H1 (cell line): ENCODE results near the gene G6PC3. TPM values are rescaled to one million over a fixed set of nuclear protein-coding genes. Genes with fewer than 3 reads are reported as not detected.

Source experiments
- CTCF ChIA-PET: fragments of 300-600 bp; sonication (Branson Sonifier 250); formaldehyde crosslinking; loops from one replicate; lab custom pipeline; 2021; ENCODE audit not compliant: partially characterized antibody; lab: Charles Lee
- POLR2A ChIA-PET: fragments of 300-600 bp; sonication (Branson Sonifier 250); formaldehyde crosslinking; loops from one replicate; lab custom pipeline; 2021; ENCODE audit warnings: inconsistent platforms; ENCODE audit not compliant: partially characterized antibody; lab: Charles Lee
- DNase-seq, 2 experiments: peaks; one replicate each; pipeline versions ENCODE4 v3.0.0 to v3.0.0-alpha.2; 2010 to 2022; ENCODE audit warnings: low spot score in 2 of 2, low read depth in 1 of 2, mixed read lengths in 1 of 2
- FAIRE-seq: peaks from 2 replicates; lab custom pipeline; 2011; peaks lifted over from hg19 to GRCh38; lab: Jason Lieb, UNC
- H2AFZ ChIP-seq: 2 replicates; pipeline ENCODE4 v1.8.1; 2012; ENCODE audit warnings: low read length, inconsistent platforms
- H2AK5ac ChIP-seq: 2 replicates; pipeline ENCODE4 v1.6.1; 2013; ENCODE audit warnings: low read depth, low read length
- H2BK120ac ChIP-seq: replicated peaks from 2 replicates; pipeline ENCODE3; 2013; ENCODE audit warnings: low read depth, low read length, inconsistent platforms
- H2BK12ac ChIP-seq: 2 replicates; pipeline ENCODE4 v1.6.1; 2013; ENCODE audit warnings: low read depth, low read length
- H2BK15ac ChIP-seq: 2 replicates; pipeline ENCODE4 v1.6.1; 2013; ENCODE audit warnings: low read length
- H2BK20ac ChIP-seq: 2 replicates; pipeline ENCODE4 v1.6.1; 2013; ENCODE audit warnings: low read length
- H2BK5ac ChIP-seq: 2 replicates; pipeline ENCODE4 v1.6.1; 2013; ENCODE audit warnings: low read depth, low read length
- H3K14ac ChIP-seq: 2 replicates; pipeline ENCODE4 v1.6.1; 2013; ENCODE audit warnings: inconsistent platforms; ENCODE audit not compliant: insufficient read length
- H3K18ac ChIP-seq: 2 replicates; pipeline ENCODE4 v1.6.1; 2013; ENCODE audit warnings: low read length; ENCODE audit errors: extremely low read depth
- H3K23ac ChIP-seq: 2 replicates; pipeline ENCODE4 v1.6.1; 2013; ENCODE audit warnings: inconsistent platforms; ENCODE audit not compliant: insufficient read length
- H3K23me2 ChIP-seq: 2 replicates; pipeline ENCODE4 v1.6.1; 2013; ENCODE audit warnings: low read depth, low read length
- H3K27ac ChIP-seq: 2 replicates; pipeline ENCODE4 v1.6.1; 2011; ENCODE audit warnings: low read depth, low read length, inconsistent platforms
- H3K27me3 ChIP-seq, 4 experiments: replicated peaks in 1 of 4; 1 replicate in 1 of 4; 2 replicates in 3 of 4; pipeline versions ENCODE4 v1.6.1 to v1.8.1; 2011 to 2013; ENCODE audit warnings: low read length in 3 of 4, mild to moderate bottlenecking in 3 of 4, inconsistent platforms in 2 of 4, mixed read lengths in 2 of 4, moderate library complexity in 1 of 4; ENCODE audit not compliant: control insufficient read depth in 3 of 4, insufficient read depth in 3 of 4; ENCODE audit errors: extremely low read depth in 1 of 4
- H3K36me3 ChIP-seq, 4 experiments: 2 replicates each; pipeline versions ENCODE4 v1.6.1 to v1.8.1; 2011 to 2013; ENCODE audit warnings: mild to moderate bottlenecking in 4 of 4, low read length in 3 of 4, moderate library complexity in 2 of 4, control low read depth in 1 of 4, inconsistent platforms in 1 of 4; ENCODE audit not compliant: insufficient read depth in 4 of 4, control insufficient read depth in 2 of 4
- H3K4ac ChIP-seq: replicated peaks from 2 replicates; pipeline ENCODE3; 2013; ENCODE audit warnings: low read length, low read depth, mixed read lengths, inconsistent platforms; ENCODE audit not compliant: insufficient read length
- H3K4me1 ChIP-seq, 4 experiments: replicated peaks in 1 of 4; 1 replicate in 1 of 4; 2 replicates in 3 of 4; pipeline versions ENCODE4 v1.6.1 to v1.8.1; 2011 to 2013; ENCODE audit warnings: low read length in 3 of 4, inconsistent platforms in 2 of 4, mixed read lengths in 1 of 4; ENCODE audit not compliant: insufficient read depth in 4 of 4, control insufficient read depth in 3 of 4
- H3K4me2 ChIP-seq, 2 experiments: 2 replicates each; pipeline versions ENCODE4 v1.6.1 to v1.8.1; 2011 to 2013; ENCODE audit warnings: low read depth in 2 of 2, low read length in 2 of 2, control low read depth in 1 of 2, inconsistent platforms in 1 of 2, mild to moderate bottlenecking in 1 of 2; ENCODE audit not compliant: insufficient read depth in 1 of 2
- H3K4me3 ChIP-seq, 4 experiments: fragments of 200-600, 300-600 bp in 1 of 4; sonication (generic), shearing (Covaris generic), sonication (Bioruptor Twin) in 1 of 4; 2 replicates each; pipeline versions ENCODE4 v1.5.1 to v1.8.1; 2011 to 2016; ENCODE audit warnings: low read length in 4 of 4, low read depth in 3 of 4, control low read depth in 2 of 4, inconsistent platforms in 2 of 4, mild to moderate bottlenecking in 2 of 4, mixed read lengths in 1 of 4, moderate library complexity in 1 of 4; ENCODE audit not compliant: insufficient read depth in 2 of 4; ENCODE audit errors: extremely low read depth in 1 of 4
- H3K56ac ChIP-seq: replicated peaks from 2 replicates; pipeline ENCODE3; 2013; ENCODE audit warnings: low read depth, mild to moderate bottlenecking, mixed read lengths, low read length, inconsistent platforms; ENCODE audit not compliant: insufficient read length
- H3K79me1 ChIP-seq: 2 replicates; pipeline ENCODE4 v1.6.1; 2013; ENCODE audit warnings: low read depth, low read length, control low read depth
- H3K79me2 ChIP-seq, 2 experiments: 2 replicates each; pipeline versions ENCODE4 v1.6.1 to v1.8.1; 2012 to 2013; ENCODE audit warnings: low read length in 2 of 2, mild to moderate bottlenecking in 2 of 2, inconsistent platforms in 1 of 2; ENCODE audit not compliant: insufficient read depth in 2 of 2, control insufficient read depth in 1 of 2
- H3K9ac ChIP-seq, 4 experiments: replicated peaks in 1 of 4; 1 replicate in 1 of 4; 2 replicates in 3 of 4; pipeline versions ENCODE4 v1.6.1 to v1.8.1; 2011 to 2013; ENCODE audit warnings: low read depth in 3 of 4, low read length in 3 of 4, control low read depth in 2 of 4, mild to moderate bottlenecking in 2 of 4, moderate library complexity in 2 of 4, inconsistent platforms in 1 of 4; ENCODE audit errors: extremely low read depth in 1 of 4
- H3K9me3 ChIP-seq, 2 experiments: 2 replicates each; pipeline versions ENCODE4 v1.6.1 to v1.8.1; 2012 to 2013; ENCODE audit warnings: mild to moderate bottlenecking in 2 of 2, moderate library complexity in 2 of 2, control low read depth in 1 of 2, inconsistent platforms in 1 of 2, low read depth in 1 of 2, low read length in 1 of 2, mixed read lengths in 1 of 2; ENCODE audit not compliant: insufficient read depth in 2 of 2
- H4K20me1 ChIP-seq, 2 experiments: replicated peaks in 1 of 2; 2 replicates each; pipeline versions ENCODE3 to v1.8.1; 2011 to 2013; ENCODE audit warnings: inconsistent platforms in 2 of 2, low read length in 2 of 2, mild to moderate bottlenecking in 1 of 2; ENCODE audit not compliant: insufficient read depth in 2 of 2, control insufficient read depth in 1 of 2
- H4K5ac ChIP-seq: 2 replicates; pipeline ENCODE4 v1.6.1; 2013; ENCODE audit warnings: low read length, low read depth, mixed read lengths, inconsistent platforms; ENCODE audit not compliant: insufficient read length
- H4K8ac ChIP-seq: 2 replicates; pipeline ENCODE4 v1.8.0; 2013; ENCODE audit warnings: mild to moderate bottlenecking, moderate library complexity, low read length, inconsistent platforms; ENCODE audit not compliant: insufficient read depth; ENCODE audit errors: extremely low read depth
- H4K91ac ChIP-seq: replicated peaks from 2 replicates; pipeline ENCODE3; 2013; ENCODE audit warnings: low read length, mixed read lengths, inconsistent platforms; ENCODE audit not compliant: insufficient read length
- SP1 ChIP-seq: IDR thresholded peaks from 2 replicates; pipeline ENCODE4 v1.6.1; 2011; ENCODE audit warnings: low read depth, low read length
- WGBS, 2 experiments: shearing (Covaris generic) in 1 of 2; methylation state at CpG; one replicate each; pipeline versions ENCODE4 v1.1.6 to v1.1.7; 2013 to 2015; ENCODE audit warnings: low lambda C conversion rate in 2 of 2, mixed read lengths in 2 of 2, inconsistent platforms in 1 of 2, low coverage in 1 of 2, missing lambda C conversion rate in 1 of 2; ENCODE audit not compliant: insufficient replicate concordance in 2 of 2, insufficient coverage in 1 of 2, insufficient read length in 1 of 2; ENCODE audit errors: extremely low coverage in 1 of 2, missing lambda C conversion rate in 1 of 2; 5-methylcytosine and 5-hydroxymethylcytosine counted together
- polyA plus RNA-seq, 7 experiments: library from polyadenylated mRNA; depleted of rRNA in 3 of 7; stranded (reverse) in 5 of 7; unstranded in 2 of 7; fragments of >200 nt in 5 of 7; fragments of 200-250 nt in 2 of 7; gene quantifications; 1 replicate in 5 of 7; 2 replicates in 1 of 7; 4 replicates in 1 of 7; pipeline versions ENCODE4 v1.2.1 to v1.2.3, GENCODE V29; 2011 to 2013; ENCODE audit warnings: missing spikeins in 2 of 7, mixed read lengths in 2 of 7
- total RNA-seq: library from RNA; stranded (reverse); fragmentation: NEBNext Ultra II Directional; extraction: Animal tissue kit (Norgen Biotek cat#: 25700); gene quantifications from 2 replicates; pipeline ENCODE4 v1.2.1, GENCODE V29; 2021
- TF ChIP-seq, protein P1 (sequence below), 3 experiments: IDR thresholded peaks; 1 replicate in 2 of 3; 2 replicates in 1 of 3; pipeline versions ENCODE4 v1.5.1 to v1.6.1; 2011; ENCODE audit warnings: low read length in 3 of 3, mild to moderate bottlenecking in 3 of 3, inconsistent platforms in 2 of 3, low read depth in 1 of 3, moderate library complexity in 1 of 3; ENCODE audit not compliant: insufficient read depth in 1 of 3; ENCODE audit errors: control extremely low read depth in 1 of 3

Gene G6PC3
- total and polyA plus RNA-seq, 2 of the 8 experiments (the other 6 are each of a cell fraction or from before 2014, with no cell fraction given), result 104 to 343 TPM

DNA sequence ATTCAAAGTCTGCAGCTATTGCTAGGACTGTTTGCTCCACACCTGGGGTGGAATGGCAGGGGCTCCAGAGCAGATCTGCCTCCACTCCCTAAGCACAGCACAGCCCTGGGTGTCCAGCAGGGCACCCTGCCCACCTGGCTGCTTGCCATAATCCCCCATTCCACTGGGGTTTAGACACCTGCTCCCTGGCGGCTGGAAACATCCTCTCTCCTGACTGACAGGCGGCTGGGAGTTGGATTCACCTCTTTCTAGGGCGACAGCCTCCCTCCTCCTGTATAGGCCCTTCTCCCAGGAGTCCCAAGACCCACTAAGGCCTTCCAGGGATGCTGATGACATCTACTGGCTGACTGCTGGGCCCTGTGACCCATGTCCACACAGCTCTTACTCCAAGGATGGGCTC lies 34.9 kb downstream of the G6PC3 start:
- H3K4me3 ChIP-seq, result no peak overlapping the region
- FAIRE-seq (no peak), DNase-seq (no peak)
- no peak overlapping the region for H2BK12ac ChIP-seq
- no peak overlapping the region for H2AK5ac ChIP-seq
- POLR2A ChIA-PET, result interaction anchor here (1.0 to 3.3 kb wide), 4 partner anchors 9 to 64 kb away, joined by 3 to 15 read pairs (median 4); partner anchors contain the start of gene HDAC5
- H3K18ac ChIP-seq, result no peak overlapping the region
- no peak overlapping the region for H2BK20ac ChIP-seq
- no peaks in the 10 kb centered on the region for H3K23me2 ChIP-seq
- WGBS, 2 experiments, result 83% methylated on average over 3 of the region's 3 CpGs; no CpG with 5 or more reads in 1 of the 2 experiments
- H2BK5ac ChIP-seq, result no peak overlapping the region
- peaks cover 0 to 26% of the 10 kb centered on the region in 2 experiments; a peak in 1 of 4 replicates for H3K79me2 ChIP-seq
- no peak overlapping the region for H2AFZ ChIP-seq
- H2BK120ac ChIP-seq, result no peak overlapping the region
- no peak overlapping the region for H3K14ac ChIP-seq
- no peak overlapping the region for H2BK15ac ChIP-seq
- no peak overlapping the region for H3K27ac ChIP-seq
- no peak overlapping the region for H4K8ac ChIP-seq
- TF ChIP-seq, protein P1, sequence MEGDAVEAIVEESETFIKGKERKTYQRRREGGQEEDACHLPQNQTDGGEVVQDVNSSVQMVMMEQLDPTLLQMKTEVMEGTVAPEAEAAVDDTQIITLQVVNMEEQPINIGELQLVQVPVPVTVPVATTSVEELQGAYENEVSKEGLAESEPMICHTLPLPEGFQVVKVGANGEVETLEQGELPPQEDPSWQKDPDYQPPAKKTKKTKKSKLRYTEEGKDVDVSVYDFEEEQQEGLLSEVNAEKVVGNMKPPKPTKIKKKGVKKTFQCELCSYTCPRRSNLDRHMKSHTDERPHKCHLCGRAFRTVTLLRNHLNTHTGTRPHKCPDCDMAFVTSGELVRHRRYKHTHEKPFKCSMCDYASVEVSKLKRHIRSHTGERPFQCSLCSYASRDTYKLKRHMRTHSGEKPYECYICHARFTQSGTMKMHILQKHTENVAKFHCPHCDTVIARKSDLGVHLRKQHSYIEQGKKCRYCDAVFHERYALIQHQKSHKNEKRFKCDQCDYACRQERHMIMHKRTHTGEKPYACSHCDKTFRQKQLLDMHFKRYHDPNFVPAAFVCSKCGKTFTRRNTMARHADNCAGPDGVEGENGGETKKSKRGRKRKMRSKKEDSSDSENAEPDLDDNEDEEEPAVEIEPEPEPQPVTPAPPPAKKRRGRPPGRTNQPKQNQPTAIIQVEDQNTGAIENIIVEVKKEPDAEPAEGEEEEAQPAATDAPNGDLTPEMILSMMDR (IDR thresholded peaks at IDR 0.05; ENCODE audit: control extremely low read depth in 1 of 3, insufficient read depth in 1 of 3, low read depth in 1 of 3, low read length in 3 of 3), result peak in 2 of 3 experiments; percentile 4 to 18; a peak in 2 of 4 replicates
- TF ChIP-seq SP1, result no peak
- peaks cover 19% of the 10 kb centered on the region for H3K79me1 ChIP-seq
- H3K56ac ChIP-seq, result no peak overlapping the region
- H3K36me3 ChIP-seq, result peaks cover 0 to 2% (median 0%) of the 10 kb centered on the region in 4 experiments; a peak in 2 of 8 replicates
- no peaks in the 10 kb centered on the region for H3K9me3 ChIP-seq
- CTCF ChIA-PET, result interaction anchor here (0.6 to 34.4 kb wide), 8 partner anchors 8 to 439 kb away, joined by 3 to 638 read pairs (median 4); partner anchors contain the start of genes ASB16, GRN and HDAC5
- H4K91ac ChIP-seq, result no peak overlapping the region
- H3K27me3 ChIP-seq, result no peaks in the 10 kb centered on the region
- H3K4me1 ChIP-seq, result peaks cover 0 to 17% (median 9%) of the 10 kb centered on the region in 4 experiments; a peak in 6 of 7 replicates
- H4K20me1 ChIP-seq, result peaks cover 6 to 9% of the 10 kb centered on the region in 2 experiments
- no peak overlapping the region for H3K4me2 ChIP-seq
- no peak overlapping the region for H3K4ac ChIP-seq
- H3K23ac ChIP-seq, result no peak overlapping the region
- no peak overlapping the region for H4K5ac ChIP-seq
- no peak overlapping the region for H3K9ac ChIP-seq
